Thyroid gland (tissue), 4 donors: ENCODE results near the gene MAPRE2.

ENCODE experiments used
- CTCF ChIP-seq, 6 experiments: fragments of 200-600 bp in 3 of 6; fragments of 450-650 bp in 3 of 6; sonication (generic) in 3 of 6; IDR thresholded peaks; one replicate each; pipeline ENCODE4 v1.5.1; 2016 to 2019; ENCODE audit warnings: antibody characterized with exemption in 6 of 6, mild to moderate bottlenecking in 2 of 6, inconsistent platforms in 1 of 6, moderate library complexity in 1 of 6
- POLR2A ChIP-seq, 2 donors: fragments of 450-650 bp; IDR thresholded peaks; one replicate each; pipeline ENCODE4 v1.6.1; 2017; ENCODE audit warnings: antibody characterized with exemption in 2 of 2, mild to moderate bottlenecking in 2 of 2, moderate library complexity in 1 of 2

- no peak for TF ChIP-seq CTCF (IDR thresholded peaks at IDR 0.05)
- TF ChIP-seq POLR2A (IDR thresholded peaks at IDR 0.05), result no peak
Observed at GRCh38 chr18:35024196-35024595, 17.0 kb upstream of the MAPRE2 start.
